HEK293 (cell line): Measurements from ENCODE around the gene RAB7B.
A peak's percentile ranks its signal among the peaks of the same experiment; 100 is the strongest.

Experiments used
- CTCF ChIA-PET: fragments of 350-600 bp; formaldehyde crosslinking; extraction: SDS; loops from one replicate; lab custom pipeline; 2021; ENCODE audit warnings: antibody characterized with exemption; lab: Yijun Ruan, JAX
- POLR2A ChIA-PET: fragments of 300-600 bp; formaldehyde crosslinking; extraction: SDS; loops from one replicate; lab custom pipeline; 2020; ENCODE audit warnings: antibody characterized with exemption, inconsistent platforms; lab: Yijun Ruan, JAX
- H3K27ac ChIP-seq: fragments of 200-500 bp; sonication (Bioruptor generic); 2 replicates; pipeline ENCODE4 v1.5.1; 2014; ENCODE audit warnings: low read depth, low read length, control low read depth, inconsistent platforms; ENCODE audit errors: extremely low read depth
- H3K36me3 ChIP-seq, 2 experiments: fragments of 200-500 bp in 1 of 2; sonication (Bioruptor generic) in 1 of 2; 1 replicate in 1 of 2; 2 replicates in 1 of 2; pipeline ENCODE4 v1.5.1; 2014 to 2017; ENCODE audit warnings: inconsistent platforms in 2 of 2, low read length in 2 of 2; ENCODE audit not compliant: control insufficient read depth in 2 of 2, insufficient read depth in 1 of 2
- H3K4me1 ChIP-seq: fragments of 200-500 bp; sonication (Bioruptor generic); 2 replicates; pipeline ENCODE4 v1.5.1; 2014; ENCODE audit warnings: mild to moderate bottlenecking, low read length, inconsistent platforms; ENCODE audit not compliant: control insufficient read depth, insufficient read depth
- H3K4me3 ChIP-seq: 2 replicates; pipeline ENCODE4 v1.5.1; 2011; ENCODE audit warnings: low read depth, mild to moderate bottlenecking, control low read depth, low read length, moderate library complexity
- H3K9me3 ChIP-seq: fragments of 200-500 bp; sonication (Bioruptor generic); 2 replicates; pipeline ENCODE4 v1.5.1; 2014; ENCODE audit warnings: low read depth, low read length, inconsistent platforms; ENCODE audit not compliant: control insufficient read depth, insufficient read depth
- PRDM10 ChIP-seq: fragments of 450-650 bp; formaldehyde crosslinking; IDR thresholded peaks from 2 replicates; pipeline ENCODE4 v1.5.1; 2016; ENCODE audit warnings: missing biosample characterization, missing genetic modification characterization
- PRDM4 ChIP-seq: fragments of 450-650 bp; formaldehyde crosslinking; IDR thresholded peaks from 2 replicates; pipeline ENCODE4 v1.5.1; 2017; ENCODE audit warnings: missing biosample characterization, missing genetic modification characterization
- SP2 ChIP-seq: fragments of 450-650 bp; formaldehyde crosslinking; IDR thresholded peaks from 2 replicates; pipeline ENCODE4 v1.5.1; 2016; ENCODE audit warnings: missing biosample characterization, missing genetic modification characterization
- ZFHX2 ChIP-seq: fragments of 450-650 bp; formaldehyde crosslinking; conservative IDR thresholded peaks from 2 replicates; pipeline ENCODE4 v1.5.1; 2016; ENCODE audit warnings: missing biosample characterization, missing genetic modification characterization
- ZNF148 ChIP-seq: fragments of 450-650 bp; formaldehyde crosslinking; IDR thresholded peaks from 2 replicates; pipeline ENCODE4 v1.5.0; 2017; ENCODE audit warnings: missing biosample characterization, missing genetic modification characterization, borderline replicate concordance
- ZNF16 ChIP-seq: fragments of 450-650 bp; formaldehyde crosslinking; IDR thresholded peaks from 2 replicates; pipeline ENCODE4 v1.5.1; 2016; ENCODE audit warnings: low read depth, missing biosample characterization, missing genetic modification characterization
- ZNF341 ChIP-seq: fragments of 450-650 bp; formaldehyde crosslinking; IDR thresholded peaks from 2 replicates; pipeline ENCODE4; 2016; ENCODE audit warnings: low read depth, missing biosample characterization, missing genetic modification characterization
- ZNF350 ChIP-seq: fragments of 450-650 bp; formaldehyde crosslinking; IDR thresholded peaks from 2 replicates; pipeline ENCODE4 v1.5.0; 2017; ENCODE audit warnings: missing biosample characterization, mild to moderate bottlenecking, missing genetic modification characterization
- ZNF37A ChIP-seq: fragments of 450-650 bp; IDR thresholded peaks from 2 replicates; pipeline ENCODE4 v1.5.1; 2018; ENCODE audit warnings: missing biosample characterization, missing genetic modification characterization
- ZNF449 ChIP-seq: fragments of 450-650 bp; formaldehyde crosslinking; IDR thresholded peaks from 2 replicates; pipeline ENCODE4 v1.5.1; 2017; ENCODE audit warnings: missing biosample characterization, mild to moderate bottlenecking, missing genetic modification characterization, moderate library complexity
- ZNF555 ChIP-seq: fragments of 450-650 bp; formaldehyde crosslinking; conservative IDR thresholded peaks from 2 replicates; pipeline ENCODE4 v1.5.1; 2017; ENCODE audit warnings: missing biosample characterization, mild to moderate bottlenecking, missing genetic modification characterization, inconsistent platforms
- ZNF768 ChIP-seq: fragments of 450-650 bp; formaldehyde crosslinking; IDR thresholded peaks from 2 replicates; pipeline ENCODE4 v1.5.1; 2018; ENCODE audit warnings: missing biosample characterization, mild to moderate bottlenecking, missing genetic modification characterization
- TF ChIP-seq, protein P1 (sequence below): fragments of 450-650 bp; formaldehyde crosslinking; IDR thresholded peaks from 2 replicates; pipeline ENCODE4 v1.5.1; 2016; ENCODE audit warnings: missing biosample characterization, missing genetic modification characterization
- TF ChIP-seq, protein P2 (sequence below): fragments of 450-650 bp; formaldehyde crosslinking; IDR thresholded peaks from 2 replicates; pipeline ENCODE4 v1.5.1; 2016; ENCODE audit warnings: missing biosample characterization, missing genetic modification characterization

The RAB7B gene

GRCh38 chr1:205961405-205961804 lies 41.8 kb downstream of the RAB7B start:
- Histone ChIP-seq H3K27ac (peak overlapping the region; percentile 22; the same call in 1 of the 2 replicates), H3K36me3 (no peaks in the 10 kb centered on the region), H3K4me1 (peaks cover 9% of the 10 kb centered on the region), H3K9me3 (no peaks in the 10 kb centered on the region), H3K4me3 (no peak overlapping the region)
- ChIA-PET CTCF (interaction anchor here (0.6 to 6.9 kb wide), 7 partner anchors 10 to 183 kb away, joined by 3 to 39 read pairs (median 4); no protein-coding TSS in a partner anchor), POLR2A (no interaction called here)
- TF ChIP-seq, protein P1, sequence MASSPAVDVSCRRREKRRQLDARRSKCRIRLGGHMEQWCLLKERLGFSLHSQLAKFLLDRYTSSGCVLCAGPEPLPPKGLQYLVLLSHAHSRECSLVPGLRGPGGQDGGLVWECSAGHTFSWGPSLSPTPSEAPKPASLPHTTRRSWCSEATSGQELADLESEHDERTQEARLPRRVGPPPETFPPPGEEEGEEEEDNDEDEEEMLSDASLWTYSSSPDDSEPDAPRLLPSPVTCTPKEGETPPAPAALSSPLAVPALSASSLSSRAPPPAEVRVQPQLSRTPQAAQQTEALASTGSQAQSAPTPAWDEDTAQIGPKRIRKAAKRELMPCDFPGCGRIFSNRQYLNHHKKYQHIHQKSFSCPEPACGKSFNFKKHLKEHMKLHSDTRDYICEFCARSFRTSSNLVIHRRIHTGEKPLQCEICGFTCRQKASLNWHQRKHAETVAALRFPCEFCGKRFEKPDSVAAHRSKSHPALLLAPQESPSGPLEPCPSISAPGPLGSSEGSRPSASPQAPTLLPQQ (tag by site-specific recombination): peak; percentile 60
- TF ChIP-seq, protein P2, sequence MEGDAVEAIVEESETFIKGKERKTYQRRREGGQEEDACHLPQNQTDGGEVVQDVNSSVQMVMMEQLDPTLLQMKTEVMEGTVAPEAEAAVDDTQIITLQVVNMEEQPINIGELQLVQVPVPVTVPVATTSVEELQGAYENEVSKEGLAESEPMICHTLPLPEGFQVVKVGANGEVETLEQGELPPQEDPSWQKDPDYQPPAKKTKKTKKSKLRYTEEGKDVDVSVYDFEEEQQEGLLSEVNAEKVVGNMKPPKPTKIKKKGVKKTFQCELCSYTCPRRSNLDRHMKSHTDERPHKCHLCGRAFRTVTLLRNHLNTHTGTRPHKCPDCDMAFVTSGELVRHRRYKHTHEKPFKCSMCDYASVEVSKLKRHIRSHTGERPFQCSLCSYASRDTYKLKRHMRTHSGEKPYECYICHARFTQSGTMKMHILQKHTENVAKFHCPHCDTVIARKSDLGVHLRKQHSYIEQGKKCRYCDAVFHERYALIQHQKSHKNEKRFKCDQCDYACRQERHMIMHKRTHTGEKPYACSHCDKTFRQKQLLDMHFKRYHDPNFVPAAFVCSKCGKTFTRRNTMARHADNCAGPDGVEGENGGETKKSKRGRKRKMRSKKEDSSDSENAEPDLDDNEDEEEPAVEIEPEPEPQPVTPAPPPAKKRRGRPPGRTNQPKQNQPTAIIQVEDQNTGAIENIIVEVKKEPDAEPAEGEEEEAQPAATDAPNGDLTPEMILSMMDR (tag by site-specific recombination): no peak
- TF ChIP-seq ZNF341 (tag by site-specific recombination): 0 out of 2 replicates have a peak, but pooled peaks have one; percentile 32
- TF ChIP-seq PRDM10: 0 out of 2 replicates have a peak, but pooled peaks have one; percentile 16
- TF ChIP-seq SP2: no peak
- no peak for TF ChIP-seq ZNF148 (tag by site-specific recombination)
- TF ChIP-seq ZNF555: no peak

DNA sequence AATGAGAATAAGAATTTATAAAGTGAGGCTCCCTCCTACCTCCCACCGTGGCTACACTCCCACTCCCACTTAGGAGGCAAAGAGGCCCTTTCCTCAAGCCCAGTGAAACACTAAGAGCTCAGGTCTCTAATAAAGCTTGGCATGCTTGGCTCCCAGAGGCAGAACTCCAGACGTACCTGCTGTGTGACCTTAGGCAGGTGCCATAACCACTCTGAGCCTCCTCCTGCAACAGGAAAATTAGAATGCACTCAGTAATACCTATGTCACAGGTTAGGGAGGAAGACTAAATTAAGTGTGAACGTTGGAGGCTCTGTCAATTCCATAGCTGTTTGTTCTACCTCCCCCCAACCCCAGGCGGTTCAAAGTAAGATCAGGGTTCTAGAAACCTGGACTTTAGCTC lies 43.4 kb downstream of the RAB7B start:
- CTCF ChIA-PET: interaction anchor here (6.9 kb wide), 1 partner anchor 17 kb away, joined by 39 read pairs; no protein-coding TSS in a partner anchor

More for the DNA sequence above, 43.4 kb downstream of the RAB7B start:
- POLR2A ChIA-PET: no interaction called here
- peaks cover 9% of the 10 kb centered on the region for H3K4me1 ChIP-seq
- H3K4me3 ChIP-seq: no peak overlapping the region
- H3K36me3 ChIP-seq: no peaks in the 10 kb centered on the region
- no peaks in the 10 kb centered on the region for H3K9me3 ChIP-seq
- H3K27ac ChIP-seq: no peak overlapping the region
- TF ChIP-seq ZNF37A: no peak
- no peak for TF ChIP-seq ZNF449 (tag by site-specific recombination)
- peak; percentile 39; the same call in 1 of the 2 replicates for TF ChIP-seq ZFHX2 (tag by site-specific recombination)
- peak; percentile 65; the same call in 1 of the 2 replicates for TF ChIP-seq ZNF768
- no peak for TF ChIP-seq ZNF16 (tag by site-specific recombination)
- TF ChIP-seq PRDM4 (tag by site-specific recombination): no peak
- TF ChIP-seq ZNF350 (tag by site-specific recombination): no peak
